IPS-18a (cell line): Measurements from ENCODE around the gene CD6.

ENCODE experiments used
- H3K27ac ChIP-seq: one replicate; pipeline ENCODE4 v1.5.1; 2013; ENCODE audit warnings: low read length
- H3K27me3 ChIP-seq: one replicate; pipeline ENCODE4 v1.6.1; 2013; ENCODE audit warnings: mild to moderate bottlenecking, low read length; ENCODE audit not compliant: control insufficient read depth, insufficient read depth
- H3K36me3 ChIP-seq: one replicate; pipeline ENCODE4 v1.6.1; 2013; ENCODE audit warnings: low read depth, low read length; ENCODE audit not compliant: control insufficient read depth
- H3K4me1 ChIP-seq: one replicate; pipeline ENCODE4 v1.6.1; 2013; ENCODE audit warnings: low read depth, low read length; ENCODE audit not compliant: control insufficient read depth
- H3K4me3 ChIP-seq: one replicate; pipeline ENCODE4 v1.5.1; 2013; ENCODE audit warnings: low read length
- H3K9ac ChIP-seq: one replicate; pipeline ENCODE4 v1.6.1; 2013; ENCODE audit warnings: mild to moderate bottlenecking, low read length, moderate library complexity
- H3K9me3 ChIP-seq: one replicate; pipeline ENCODE4 v1.6.1; 2013; ENCODE audit warnings: low read depth, low read length; ENCODE audit not compliant: control insufficient read depth

The CD6 gene, protein sequence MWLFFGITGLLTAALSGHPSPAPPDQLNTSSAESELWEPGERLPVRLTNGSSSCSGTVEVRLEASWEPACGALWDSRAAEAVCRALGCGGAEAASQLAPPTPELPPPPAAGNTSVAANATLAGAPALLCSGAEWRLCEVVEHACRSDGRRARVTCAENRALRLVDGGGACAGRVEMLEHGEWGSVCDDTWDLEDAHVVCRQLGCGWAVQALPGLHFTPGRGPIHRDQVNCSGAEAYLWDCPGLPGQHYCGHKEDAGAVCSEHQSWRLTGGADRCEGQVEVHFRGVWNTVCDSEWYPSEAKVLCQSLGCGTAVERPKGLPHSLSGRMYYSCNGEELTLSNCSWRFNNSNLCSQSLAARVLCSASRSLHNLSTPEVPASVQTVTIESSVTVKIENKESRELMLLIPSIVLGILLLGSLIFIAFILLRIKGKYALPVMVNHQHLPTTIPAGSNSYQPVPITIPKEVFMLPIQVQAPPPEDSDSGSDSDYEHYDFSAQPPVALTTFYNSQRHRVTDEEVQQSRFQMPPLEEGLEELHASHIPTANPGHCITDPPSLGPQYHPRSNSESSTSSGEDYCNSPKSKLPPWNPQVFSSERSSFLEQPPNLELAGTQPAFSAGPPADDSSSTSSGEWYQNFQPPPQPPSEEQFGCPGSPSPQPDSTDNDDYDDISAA

DNA sequence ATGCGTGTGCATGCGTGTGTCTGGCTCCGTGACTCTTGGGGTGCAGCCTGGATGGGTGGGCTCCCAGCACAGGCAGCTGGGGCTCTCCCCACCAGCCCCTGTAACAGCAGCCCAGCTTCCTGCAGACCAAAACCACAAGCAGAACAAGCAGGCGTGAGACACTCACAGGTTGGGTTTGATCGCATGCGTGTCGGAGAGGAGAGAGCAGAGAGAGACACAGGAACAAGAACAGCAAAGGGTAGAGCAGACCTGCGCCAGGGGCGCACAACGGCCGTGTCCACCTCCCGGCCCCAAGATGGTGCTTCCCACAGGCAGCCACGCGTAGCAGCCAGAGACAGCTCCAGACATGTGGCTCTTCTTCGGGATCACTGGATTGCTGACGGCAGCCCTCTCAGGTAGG lies at the start of gene CD6:
TSS of gene CD6 (plus strand) at position 161 of the 400 bp plus-strand sequence. CDS start at position 347, 186 bp downstream.
- no peak within 1 kb of the TSS for H3K27ac ChIP-seq
- H3K9me3 ChIP-seq: no peaks in the 10 kb centered on the region
- no peak within 1 kb of the TSS for H3K4me3 ChIP-seq
- H3K4me1 ChIP-seq: no peaks in the 10 kb centered on the region
- H3K27me3 ChIP-seq: no peaks in the 10 kb centered on the region
- no peak within 1 kb of the TSS for H3K9ac ChIP-seq
- no peaks in the 10 kb centered on the region for H3K36me3 ChIP-seq

- H3K27me3 ChIP-seq: no peaks in the 10 kb centered on the region
- H3K27ac ChIP-seq: no peak overlapping the region
- H3K36me3 ChIP-seq: peaks cover 24% of the 10 kb centered on the region
- peaks cover 17% of the 10 kb centered on the region for H3K4me1 ChIP-seq
- H3K9ac ChIP-seq: no peak overlapping the region
- H3K9me3 ChIP-seq: no peaks in the 10 kb centered on the region
- no peak overlapping the region for H3K4me3 ChIP-seq
These were observed 49.6 kb upstream of the CD6 start for GRCh38 chr11:60921777-60922335.

DNA sequence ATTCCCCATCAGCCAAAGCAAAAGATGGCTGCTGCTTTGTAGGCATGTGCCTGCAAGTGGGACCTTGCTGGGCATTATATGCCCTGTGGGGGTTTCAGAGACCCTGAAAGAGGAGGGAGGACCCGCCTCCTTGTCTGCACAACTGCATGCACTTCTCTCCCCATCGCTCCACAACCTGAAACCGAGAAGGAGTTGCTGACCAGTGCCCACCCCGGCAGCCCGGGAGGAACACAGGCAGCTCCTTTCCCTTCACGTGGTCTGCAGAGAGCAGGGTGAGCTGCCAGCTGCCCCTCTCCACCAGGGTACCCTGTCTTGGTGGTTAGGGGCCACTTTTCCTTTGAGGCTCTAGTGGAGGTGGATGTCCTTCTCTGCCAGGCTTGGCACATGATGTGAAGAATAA lies 48.6 kb upstream of the CD6 start:
- Histone ChIP-seq H3K9me3 (no peaks in the 10 kb centered on the region), H3K4me1 (peaks cover 17% of the 10 kb centered on the region), H3K27me3 (no peaks in the 10 kb centered on the region), H3K27ac (no peak overlapping the region), H3K9ac (no peak overlapping the region), H3K36me3 (peaks cover 24% of the 10 kb centered on the region), H3K4me3 (no peak overlapping the region)

DNA sequence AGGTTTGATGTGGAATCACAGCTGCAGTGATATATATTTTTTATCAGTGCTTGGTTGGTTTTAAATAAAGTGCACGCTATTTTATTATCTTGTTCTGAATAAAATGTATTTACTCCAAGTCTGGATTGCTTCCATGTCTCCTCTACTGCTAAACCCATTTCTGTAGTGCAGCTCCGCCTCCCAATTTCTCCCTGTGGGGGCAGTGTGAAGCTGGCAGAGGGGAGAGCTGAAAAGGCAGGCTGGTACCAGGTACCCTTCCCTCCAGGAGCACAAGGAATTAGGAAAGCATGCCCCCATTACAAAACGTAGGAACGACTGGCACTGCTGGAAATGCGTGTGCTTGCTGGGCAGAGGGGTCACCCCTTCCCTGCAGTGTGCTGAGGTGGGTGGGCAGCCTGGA lies 48.2 kb upstream of the CD6 start:
- H3K27ac ChIP-seq: no peak overlapping the region
- peaks cover 17% of the 10 kb centered on the region for H3K4me1 ChIP-seq
- no peak overlapping the region for H3K9ac ChIP-seq
- H3K27me3 ChIP-seq: no peaks in the 10 kb centered on the region
- H3K4me3 ChIP-seq: no peak overlapping the region
- H3K36me3 ChIP-seq: peaks cover 28% of the 10 kb centered on the region
- no peaks in the 10 kb centered on the region for H3K9me3 ChIP-seq

DNA sequence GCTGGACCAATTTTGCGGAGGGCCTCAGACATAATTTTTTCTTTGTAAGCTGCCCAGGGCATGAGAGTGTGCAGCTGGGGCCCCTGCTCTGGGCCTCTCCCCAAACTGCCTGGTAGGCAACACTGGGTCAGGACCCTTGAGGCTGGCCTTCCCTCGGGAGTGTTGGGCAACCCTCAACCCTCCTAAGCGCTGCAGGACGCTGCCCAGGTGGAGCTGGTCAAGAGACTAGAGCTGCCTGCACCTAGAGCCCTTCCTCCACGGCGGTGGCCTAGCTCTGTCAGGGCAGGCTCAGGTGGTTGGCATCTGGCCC lies 47.7 kb upstream of the CD6 start:
- Histone ChIP-seq H3K9ac (no peak overlapping the region), H3K36me3 (peaks cover 32% of the 10 kb centered on the region), H3K4me1 (peaks cover 17% of the 10 kb centered on the region), H3K9me3 (no peaks in the 10 kb centered on the region), H3K27ac (no peak overlapping the region), H3K27me3 (no peaks in the 10 kb centered on the region), H3K4me3 (peak overlapping the region; percentile 83)

DNA sequence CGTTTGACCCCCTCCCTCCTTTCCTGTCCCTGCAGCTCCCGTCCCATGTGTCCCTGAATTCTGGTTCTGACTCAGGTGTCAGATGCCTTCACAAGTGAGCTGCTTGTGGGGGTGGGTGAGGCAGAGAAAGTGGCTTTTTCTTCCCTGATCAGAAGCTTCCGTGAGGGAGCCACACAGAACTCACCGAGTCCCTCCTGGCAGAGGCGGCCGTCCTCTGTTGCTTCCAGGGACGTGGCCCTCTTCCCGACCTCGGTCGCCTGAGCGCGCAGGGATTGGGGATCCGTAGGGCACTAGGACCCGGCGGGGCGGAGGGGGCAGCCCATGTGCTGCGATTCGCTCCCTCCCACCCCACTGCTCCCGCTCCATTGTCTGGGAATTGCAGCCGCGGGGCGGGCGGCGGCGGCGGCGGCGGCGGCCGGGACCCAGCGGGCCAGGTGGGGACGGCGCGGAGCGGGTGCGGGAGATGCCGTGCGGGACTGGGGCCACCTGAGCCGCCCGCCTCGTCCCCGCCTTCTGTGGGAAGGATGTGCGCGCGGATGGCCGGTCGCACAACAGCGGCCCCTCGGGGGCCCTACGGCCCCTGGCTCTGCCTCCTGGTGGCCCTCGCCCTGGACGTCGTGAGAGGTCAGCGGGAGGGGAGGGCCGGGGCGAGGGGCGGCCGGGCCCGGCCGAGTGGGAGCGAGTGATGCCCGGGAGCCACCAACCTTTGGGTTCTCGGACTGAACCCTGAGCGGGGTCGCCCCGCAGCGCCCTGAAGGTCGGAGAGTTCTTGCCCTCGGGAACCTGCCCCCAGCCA lies 47.2 kb upstream of the CD6 start, which contains the start of gene TMEM132A:
TSS of gene TMEM132A (plus strand) at position 351 of the 796 bp plus-strand sequence. CDS start at position 525, 174 bp downstream.
- no peak within 1 kb of the TSS for H3K27ac ChIP-seq
- no peaks in the 10 kb centered on the region for H3K27me3 ChIP-seq
- H3K36me3 ChIP-seq: peaks cover 38% of the 10 kb centered on the region
- H3K4me3 ChIP-seq: peak within 1 kb of the TSS; percentile 83
- H3K9ac ChIP-seq: peak within 1 kb of the TSS; percentile 63
- H3K9me3 ChIP-seq: no peaks in the 10 kb centered on the region
- peaks cover 17% of the 10 kb centered on the region for H3K4me1 ChIP-seq

GRCh38 chr11:60924906-60925853 lies 46.3 kb upstream of the CD6 start:
- no peak overlapping the region for H3K27ac ChIP-seq
- H3K9ac ChIP-seq: peak overlapping the region; percentile 63
- no peaks in the 10 kb centered on the region for H3K27me3 ChIP-seq
- H3K4me3 ChIP-seq: peak overlapping the region; percentile 83
- H3K4me1 ChIP-seq: peaks cover 17% of the 10 kb centered on the region
- no peaks in the 10 kb centered on the region for H3K9me3 ChIP-seq
- H3K36me3 ChIP-seq: peaks cover 35% of the 10 kb centered on the region

DNA sequence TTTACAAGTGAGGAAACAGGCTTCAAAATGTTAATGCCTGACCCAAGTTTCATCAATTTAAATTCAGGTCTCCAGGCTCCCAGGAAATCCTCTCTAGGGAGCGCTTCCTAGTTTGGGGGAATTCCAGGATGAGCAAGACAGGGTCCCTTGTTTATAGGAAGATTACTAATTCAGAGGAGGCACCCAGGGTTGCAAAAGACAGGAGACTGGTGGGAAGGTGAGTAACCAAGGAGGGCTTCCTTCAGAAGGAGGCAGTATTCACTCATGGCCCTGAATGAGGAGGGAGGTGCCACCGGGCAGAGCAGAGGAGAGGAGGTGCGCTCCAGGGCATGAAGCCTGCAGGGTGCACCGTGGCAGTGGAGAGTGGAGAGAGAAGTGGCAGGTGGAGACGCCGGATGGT lies 45.6 kb upstream of the CD6 start:
- Histone ChIP-seq H3K27ac (no peak overlapping the region), H3K9ac (no peak overlapping the region), H3K9me3 (no peaks in the 10 kb centered on the region), H3K27me3 (no peaks in the 10 kb centered on the region), H3K4me3 (peak overlapping the region; percentile 83), H3K36me3 (peaks cover 32% of the 10 kb centered on the region), H3K4me1 (peaks cover 17% of the 10 kb centered on the region)

- Histone ChIP-seq H3K4me1 (peaks cover 17% of the 10 kb centered on the region), H3K36me3 (peaks cover 32% of the 10 kb centered on the region), H3K27me3 (no peaks in the 10 kb centered on the region), H3K9ac (no peak overlapping the region), H3K27ac (no peak overlapping the region), H3K9me3 (no peaks in the 10 kb centered on the region), H3K4me3 (no peak overlapping the region)
These were observed 45.0 kb upstream of the CD6 start for GRCh38 chr11:60926500-60926899.

DNA sequence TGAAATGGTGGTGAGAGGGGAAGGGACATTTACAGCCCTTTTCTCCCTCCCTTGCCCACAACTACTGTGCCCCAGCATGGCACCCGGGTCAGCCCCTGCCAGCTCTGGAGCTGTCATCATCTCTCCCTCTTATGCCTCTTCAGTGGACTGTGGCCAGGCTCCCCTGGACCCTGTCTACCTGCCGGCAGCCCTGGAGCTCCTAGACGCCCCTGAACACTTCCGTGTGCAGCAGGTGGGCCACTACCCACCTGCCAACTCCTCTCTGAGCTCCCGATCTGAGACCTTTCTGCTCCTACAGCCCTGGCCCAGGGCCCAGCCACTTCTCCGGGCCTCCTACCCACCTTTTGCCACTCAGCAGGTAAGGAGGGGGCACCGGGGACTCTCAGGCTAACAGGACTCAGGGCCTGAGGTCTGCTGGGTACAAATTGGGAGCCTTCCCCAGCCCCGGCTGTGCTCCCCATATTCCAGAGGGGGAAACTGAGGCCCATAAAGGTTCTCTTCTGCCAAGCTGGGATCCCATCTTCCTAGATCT lies 44.4 kb upstream of the CD6 start:
- Histone ChIP-seq H3K9me3 (no peaks in the 10 kb centered on the region), H3K27me3 (no peaks in the 10 kb centered on the region), H3K36me3 (peaks cover 33% of the 10 kb centered on the region), H3K4me3 (no peak overlapping the region), H3K4me1 (peaks cover 17% of the 10 kb centered on the region), H3K27ac (no peak overlapping the region), H3K9ac (no peak overlapping the region)
